SK-N-SH (cell line): ENCODE data around the gene POSTN. TPM values are rescaled to one million over a fixed set of nuclear protein-coding genes. Genes with fewer than 3 reads are reported as not detected.

Source experiments
- CTCF ChIA-PET: fragments of 300-600, 350-600 bp; formaldehyde crosslinking; extraction: SDS; loops from one replicate; lab custom pipeline; 2021; lab: Yijun Ruan, JAX
- POLR2A ChIA-PET: fragments of 350-600 bp; sonication (Branson Sonifier 250); formaldehyde crosslinking; extraction: SDS; loops from one replicate; lab custom pipeline; 2020; ENCODE audit warnings: antibody characterized with exemption, inconsistent platforms; lab: Yijun Ruan, JAX
- DNase-seq: peaks from one replicate; pipeline ENCODE4 v3.0.0; 2012
- H2AFZ ChIP-seq: fragments of 200-600 bp; sonication (generic); 2 replicates; pipeline ENCODE4 v1.8.1; 2016; ENCODE audit warnings: antibody characterized with exemption, mild to moderate bottlenecking, low read depth
- H3F3A ChIP-seq: fragments of 200-600 bp; sonication (generic); replicated peaks from 2 replicates; pipeline ENCODE3; 2016; ENCODE audit warnings: antibody characterized with exemption, mild to moderate bottlenecking; ENCODE audit not compliant: insufficient read depth
- H3K27ac ChIP-seq, 2 experiments: fragments of 200-500 bp in 1 of 2; fragments of 200-600 bp in 1 of 2; sonication (Bioruptor generic) in 1 of 2; sonication (generic), shearing (Covaris generic) in 1 of 2; 2 replicates each; pipeline versions ENCODE4 v1.5.1 to v1.6.1; 2014 to 2016; ENCODE audit warnings: low read depth in 2 of 2, inconsistent platforms in 1 of 2, low read length in 1 of 2, mild to moderate bottlenecking in 1 of 2, mixed read lengths in 1 of 2
- H3K27me3 ChIP-seq: fragments of 200-600 bp; sonication (generic), shearing (Covaris generic); 2 replicates; pipeline ENCODE4 v1.6.1; 2016; ENCODE audit warnings: mixed run types; ENCODE audit not compliant: insufficient read depth
- H3K36me3 ChIP-seq, 2 experiments: fragments of 200-500 bp in 1 of 2; fragments of 200-600 bp in 1 of 2; sonication (Bioruptor generic) in 1 of 2; sonication (generic) in 1 of 2; replicated peaks in 1 of 2; 2 replicates each; pipeline versions ENCODE3 to v1.5.1; 2014 to 2016; ENCODE audit warnings: low read length in 1 of 2, mild to moderate bottlenecking in 1 of 2; ENCODE audit not compliant: insufficient read depth in 2 of 2, control insufficient read depth in 1 of 2
- H3K4me1 ChIP-seq, 2 experiments: fragments of 200-500 bp in 1 of 2; fragments of 200-600 bp in 1 of 2; sonication (Bioruptor generic) in 1 of 2; sonication (generic), shearing (Covaris generic) in 1 of 2; 2 replicates each; pipeline versions ENCODE4 v1.5.1 to v1.6.1; 2014 to 2016; ENCODE audit warnings: low read depth in 1 of 2, low read length in 1 of 2, mixed run types in 1 of 2; ENCODE audit not compliant: insufficient read depth in 2 of 2, control insufficient read depth in 1 of 2
- H3K4me2 ChIP-seq: fragments of 200-600 bp; sonication (generic), shearing (Covaris generic); 2 replicates; pipeline ENCODE4 v1.6.1; 2017; ENCODE audit warnings: mixed run types
- H3K4me3 ChIP-seq, 2 experiments: fragments of 200-500 bp in 1 of 2; fragments of 200-600 bp in 1 of 2; sonication (Bioruptor generic) in 1 of 2; sonication (generic), shearing (Covaris generic) in 1 of 2; 2 replicates each; pipeline versions ENCODE4 v1.5.1 to v1.8.1; 2014 to 2016; ENCODE audit warnings: low read depth in 2 of 2, inconsistent platforms in 1 of 2, low read length in 1 of 2, mild to moderate bottlenecking in 1 of 2, mixed read lengths in 1 of 2, moderate library complexity in 1 of 2
- H3K79me2 ChIP-seq: fragments of 200-600 bp; sonication (generic); 2 replicates; pipeline ENCODE4 v1.8.1; 2017; ENCODE audit warnings: mild to moderate bottlenecking; ENCODE audit not compliant: insufficient read depth
- H3K9ac ChIP-seq: fragments of 200-600 bp; sonication (generic); 2 replicates; pipeline ENCODE4 v1.6.1; 2017; ENCODE audit warnings: mixed run types
- H3K9me2 ChIP-seq: fragments of 200-600 bp; sonication (generic); 2 replicates; pipeline ENCODE4 v1.6.1; 2017; ENCODE audit warnings: mixed run types
- H3K9me3 ChIP-seq: fragments of 200-600 bp; sonication (generic); 2 replicates; pipeline ENCODE4 v1.6.1; 2017; ENCODE audit warnings: mixed run types, mild to moderate bottlenecking, moderate library complexity
- H4K20me1 ChIP-seq: fragments of 200-600 bp; sonication (generic); 2 replicates; pipeline ENCODE4 v1.6.1; 2017; ENCODE audit warnings: mild to moderate bottlenecking, mixed run types; ENCODE audit not compliant: insufficient read depth
- CHD2 ChIP-seq: fragments of 150-350 bp; IDR thresholded peaks from 2 replicates; pipeline ENCODE4 v1.6.1; 2018; ENCODE audit warnings: low read length; ENCODE audit not compliant: partially characterized antibody
- ELF1 ChIP-seq: IDR thresholded peaks from 2 replicates; pipeline ENCODE4 v1.4.0; 2012
- EP300 ChIP-seq, 2 experiments: IDR thresholded peaks; 2 replicates each; pipeline versions ENCODE4 v1.4.0 to v1.6.1; 2012; ENCODE audit warnings: borderline replicate concordance in 1 of 2, low read depth in 1 of 2, low read length in 1 of 2
- EZH2phosphoT487 ChIP-seq: fragments of 200-600 bp; sonication (generic); IDR thresholded peaks from 2 replicates; pipeline ENCODE4 v1.6.1; 2017; ENCODE audit warnings: low read depth, mixed run types, mild to moderate bottlenecking, antibody characterized with exemption, moderate library complexity, borderline replicate concordance
- FOSL2 ChIP-seq: IDR thresholded peaks from 2 replicates; pipeline ENCODE4 v1.4.0; 2012; ENCODE audit warnings: low read depth, mild to moderate bottlenecking, moderate library complexity, borderline replicate concordance
- FOXJ3 ChIP-seq: sonication (generic); formaldehyde crosslinking; IDR thresholded peaks from 2 replicates; pipeline ENCODE4 v1.5.1; 2020; ENCODE audit warnings: mild to moderate bottlenecking, missing genetic modification reagents
- GABPA ChIP-seq: IDR thresholded peaks from 2 replicates; pipeline ENCODE4 v1.4.0; 2012; ENCODE audit warnings: low read depth, mild to moderate bottlenecking
- GATA2 ChIP-seq: sonication (generic); formaldehyde crosslinking; IDR thresholded peaks from 2 replicates; pipeline ENCODE4 v1.5.0; 2020; ENCODE audit warnings: mild to moderate bottlenecking, missing genetic modification reagents
- JUND ChIP-seq: IDR thresholded peaks from 2 replicates; pipeline ENCODE4 v1.4.0; 2012
- MXI1 ChIP-seq: IDR thresholded peaks from 2 replicates; pipeline ENCODE4 v1.6.1; 2012; ENCODE audit warnings: mild to moderate bottlenecking, low read depth, low read length, improper control_type of control experiment
- NFIC ChIP-seq: IDR thresholded peaks from 2 replicates; pipeline ENCODE4 v1.4.0; 2012; ENCODE audit warnings: borderline replicate concordance
- NRF1 ChIP-seq: IDR thresholded peaks from 2 replicates; pipeline ENCODE4 v1.6.1; 2012; ENCODE audit warnings: low read depth, mild to moderate bottlenecking, low read length
- RFX5 ChIP-seq: IDR thresholded peaks from 2 replicates; pipeline ENCODE4 v1.6.1; 2012; ENCODE audit warnings: mild to moderate bottlenecking, improper control_type of control experiment, low read length
- RXRA ChIP-seq: IDR thresholded peaks from 2 replicates; pipeline ENCODE4 v1.4.0; 2012; ENCODE audit warnings: low read depth, mild to moderate bottlenecking, borderline replicate concordance
- SMC3 ChIP-seq: IDR thresholded peaks from 2 replicates; pipeline ENCODE4 v1.6.1; 2012; ENCODE audit warnings: low read depth, low read length, improper control_type of control experiment
- TAF1 ChIP-seq: IDR thresholded peaks from 2 replicates; pipeline ENCODE4 v1.6.1; 2012; ENCODE audit warnings: low read depth, mild to moderate bottlenecking, low read length, moderate library complexity, borderline replicate concordance
- TCF12 ChIP-seq: IDR thresholded peaks from 2 replicates; pipeline ENCODE4 v1.4.0; 2012
- TEAD4 ChIP-seq: IDR thresholded peaks from 2 replicates; pipeline ENCODE4 v1.4.0; 2012; ENCODE audit warnings: mild to moderate bottlenecking, borderline replicate concordance; ENCODE audit not compliant: insufficient read depth
- ZBTB33 ChIP-seq: IDR thresholded peaks from 2 replicates; pipeline ENCODE4 v1.4.0; 2012; ENCODE audit warnings: low read depth, borderline replicate concordance
- WGBS: methylation state at CpG from one replicate; pipeline ENCODE4 v1.1.6; 2017; ENCODE audit warnings: low lambda C conversion rate; 5-methylcytosine and 5-hydroxymethylcytosine counted together
- polyA plus RNA-seq, 3 experiments: library from polyadenylated mRNA; depleted of rRNA; stranded (reverse); fragments of >200 nt; gene quantifications; 2 replicates each; pipeline ENCODE4 v1.2.3, GENCODE V29; 2012
- TF ChIP-seq, protein P1 (sequence below): fragments of 150-350 bp; IDR thresholded peaks from 2 replicates; pipeline ENCODE4 v1.6.1; 2017; ENCODE audit warnings: antibody characterized with exemption, low read length, low read depth, borderline replicate concordance
- TF ChIP-seq, protein P2 (sequence below): IDR thresholded peaks from 2 replicates; pipeline ENCODE4 v1.4.0; 2012; ENCODE audit warnings: low read depth, borderline replicate concordance

Gene POSTN
- polyA plus RNA-seq, 1 of the 3 experiments (the other 2 are of a cell fraction) = 577 TPM

DNA sequence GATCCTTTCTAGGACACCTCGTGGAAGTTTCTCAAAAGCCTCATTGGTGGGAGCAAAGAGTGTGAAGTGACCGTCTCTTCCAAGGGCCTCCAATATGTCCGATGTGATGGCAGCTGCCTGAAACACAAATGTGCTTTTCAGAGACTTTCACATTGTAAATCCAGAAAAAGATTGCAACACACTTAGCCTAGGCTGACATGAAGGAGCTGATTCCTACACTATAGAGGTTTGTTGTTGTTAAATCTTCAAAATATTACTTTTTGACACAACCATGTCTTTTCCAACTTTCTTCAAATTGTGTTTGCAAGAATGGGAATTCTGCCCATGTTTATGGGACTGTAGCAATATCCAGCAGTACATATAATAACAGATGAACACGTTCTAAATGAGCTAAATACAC lies 12.4 kb downstream of the POSTN start:
- ChIA-PET POLR2A (no interaction called here), CTCF (no interaction called here)
- TF ChIP-seq NRF1 (no peak), EZH2phosphoT487 (no peak), ZBTB33 (no peak), TEAD4 (no peak), RXRA (no peak), FOSL2 (no peak), GATA2 (CRISPR knock-in tag) (no peak), TAF1 (no peak), FOXJ3 (CRISPR knock-in tag) (no peak), RFX5 (no peak), TCF12 (no peak)
- TF ChIP-seq, protein P1, sequence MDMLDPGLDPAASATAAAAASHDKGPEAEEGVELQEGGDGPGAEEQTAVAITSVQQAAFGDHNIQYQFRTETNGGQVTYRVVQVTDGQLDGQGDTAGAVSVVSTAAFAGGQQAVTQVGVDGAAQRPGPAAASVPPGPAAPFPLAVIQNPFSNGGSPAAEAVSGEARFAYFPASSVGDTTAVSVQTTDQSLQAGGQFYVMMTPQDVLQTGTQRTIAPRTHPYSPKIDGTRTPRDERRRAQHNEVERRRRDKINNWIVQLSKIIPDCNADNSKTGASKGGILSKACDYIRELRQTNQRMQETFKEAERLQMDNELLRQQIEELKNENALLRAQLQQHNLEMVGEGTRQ = no peak
- TF ChIP-seq, protein P2, sequence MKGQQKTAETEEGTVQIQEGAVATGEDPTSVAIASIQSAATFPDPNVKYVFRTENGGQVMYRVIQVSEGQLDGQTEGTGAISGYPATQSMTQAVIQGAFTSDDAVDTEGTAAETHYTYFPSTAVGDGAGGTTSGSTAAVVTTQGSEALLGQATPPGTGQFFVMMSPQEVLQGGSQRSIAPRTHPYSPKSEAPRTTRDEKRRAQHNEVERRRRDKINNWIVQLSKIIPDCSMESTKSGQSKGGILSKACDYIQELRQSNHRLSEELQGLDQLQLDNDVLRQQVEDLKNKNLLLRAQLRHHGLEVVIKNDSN = no peak
- H3K4me3 ChIP-seq = no peak overlapping the region
- H3K27ac ChIP-seq = peak overlapping the region in 1 of 2 experiments; percentile 53; a peak in 1 of 4 replicates
- no peak for DNase-seq
- H3K9me3 ChIP-seq = no peaks in the 10 kb centered on the region
- H3K9ac ChIP-seq = no peak overlapping the region
- peaks cover 71% of the 10 kb centered on the region for H3F3A ChIP-seq
- no peaks in the 10 kb centered on the region for H3K27me3 ChIP-seq
- no peaks in the 10 kb centered on the region for H4K20me1 ChIP-seq
- peaks cover 32% of the 10 kb centered on the region for H3K79me2 ChIP-seq
- H3K4me1 ChIP-seq = no peaks in the 10 kb centered on the region
- WGBS = 28% methylated on average over 3 of the region's 4 CpGs
- no peak overlapping the region for H2AFZ ChIP-seq
- H3K4me2 ChIP-seq = no peak overlapping the region
- no peaks in the 10 kb centered on the region for H3K9me2 ChIP-seq
- H3K36me3 ChIP-seq = peaks cover 55 to 93% of the 10 kb centered on the region in 2 experiments

DNA sequence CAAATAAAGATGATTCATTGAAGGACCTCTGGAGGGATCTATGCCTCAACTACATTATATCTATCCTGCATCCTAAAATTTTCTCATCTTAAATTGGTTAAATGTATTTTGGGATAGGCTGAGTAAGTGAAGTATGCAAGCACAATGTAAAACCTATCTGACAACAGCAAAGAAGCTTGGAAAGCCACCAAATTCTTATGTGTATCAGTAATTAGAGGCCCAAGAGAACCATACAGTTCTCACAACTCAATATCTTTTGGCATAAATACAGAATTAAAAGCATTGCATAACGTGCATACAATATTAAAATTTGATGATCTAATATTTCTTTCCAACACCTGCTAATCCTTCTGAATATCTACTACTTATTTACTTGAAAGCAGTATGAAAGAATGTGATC lies 13.0 kb downstream of the POSTN start:
- POLR2A ChIA-PET = no interaction called here
- Histone ChIP-seq H3K4me3 (no peak overlapping the region), H4K20me1 (no peaks in the 10 kb centered on the region), H3K36me3 (peaks cover 52 to 93% of the 10 kb centered on the region in 2 experiments), H3K9me2 (no peaks in the 10 kb centered on the region), H3K9ac (no peak overlapping the region), H3K27me3 (no peaks in the 10 kb centered on the region), H2AFZ (no peak overlapping the region), H3K9me3 (no peaks in the 10 kb centered on the region), H3K4me1 (no peaks in the 10 kb centered on the region), H3K79me2 (peaks cover 26% of the 10 kb centered on the region), H3K27ac (peak overlapping the region in 1 of 2 experiments; percentile 53; a peak in 1 of 4 replicates), H3K4me2 (no peak overlapping the region), H3F3A (peaks cover 72% of the 10 kb centered on the region)
- CTCF ChIA-PET = interaction anchor here (1.1 kb wide), 1 partner anchor 10 kb away, joined by 3 read pairs; no protein-coding TSS in a partner anchor
- WGBS = 14% methylated on average over 1 of the region's 1 CpG
- DNase-seq = no peak
- TF ChIP-seq FOXJ3 (CRISPR knock-in tag) (no peak), CHD2 (no peak), JUND (no peak), RFX5 (no peak), SMC3 (no peak), MXI1 (no peak), NFIC (no peak), ELF1 (no peak), FOSL2 (no peak), RXRA (no peak), NRF1 (no peak), GABPA (no peak), EP300 (IDR thresholded peaks at IDR 0.05; ENCODE audit: borderline replicate concordance in 1 of 2, low read depth in 1 of 2, low read length in 1 of 2) (no peak), ZBTB33 (no peak)
- TF ChIP-seq, protein P1 = no peak
